K562 (cell line): ENCODE measurements around the gene HOXA5. TPM values are rescaled to one million over a fixed set of nuclear protein-coding genes. Genes with fewer than 3 reads are reported as not detected.

Experiments used
- ATAC-seq: fragments of 200-7000 bp; cut with Tn5 transposase; 3 replicates; pipeline ENCODE4 v1.9.1; 2020; ENCODE audit warnings: moderate library complexity
- BruUV-seq: library from RNA; stranded (reverse); fragments of 400-500 nt; replicated peaks from 2 replicates; lab custom pipeline; 2021; lab: Mats Ljungman, UMichigan
- CTCF ChIA-PET: fragments of 300-600 bp; formaldehyde crosslinking; extraction: SDS; loops from one replicate; lab custom pipeline; 2021; ENCODE audit warnings: low intra/inter-chr PET ratio; lab: Yijun Ruan, JAX
- POLR2A ChIA-PET: fragments of 300-600, 350-650 bp; sonication (Branson Sonifier 250); formaldehyde crosslinking; extraction: SDS; loops from one replicate; lab custom pipeline; 2021; ENCODE audit warnings: antibody characterized with exemption, inconsistent platforms; lab: Yijun Ruan, JAX
- DNase-seq, 4 experiments: peaks; one replicate each; pipeline versions ENCODE4 v3.0.0 to v3.0.0-alpha.2; 2011 to 2018; ENCODE audit warnings: low spot score in 3 of 4, mixed read lengths in 3 of 4; ENCODE audit errors: extremely low read depth in 1 of 4
- FAIRE-seq: peaks from 2 replicates; lab custom pipeline; 2011; peaks lifted over from hg19 to GRCh38; lab: Jason Lieb, UNC
- H2AFZ ChIP-seq: 2 replicates; pipeline ENCODE4 v1.6.0; 2011; ENCODE audit warnings: low read depth, low read length, control low read depth, inconsistent platforms
- H3K27ac ChIP-seq: fragments of 200-600 bp; 3 replicates; pipeline ENCODE4 v1.8.0; 2011; ENCODE audit warnings: low read depth, mild to moderate bottlenecking, control low read depth, inconsistent platforms, low read length, moderate library complexity, mixed read lengths; ENCODE audit errors: extremely low read depth
- H3K27me3 ChIP-seq, 2 experiments: fragments of 300-600 bp in 1 of 2; 2 replicates in 1 of 2; 3 replicates in 1 of 2; pipeline versions ENCODE4 v1.6.0 to v1.8.0; 2011; ENCODE audit warnings: inconsistent platforms in 2 of 2, low read length in 2 of 2, mild to moderate bottlenecking in 1 of 2, mixed read lengths in 1 of 2, moderate library complexity in 1 of 2; ENCODE audit not compliant: control insufficient read depth in 2 of 2, insufficient read depth in 2 of 2
- H3K36me3 ChIP-seq: fragments of 300-600 bp; 3 replicates; pipeline ENCODE4 v1.8.0; 2011; ENCODE audit warnings: mild to moderate bottlenecking, low read length, inconsistent platforms; ENCODE audit not compliant: control insufficient read depth, insufficient read depth
- H3K4me1 ChIP-seq, 2 experiments: fragments of 200-600 bp in 1 of 2; replicated peaks in 1 of 2; 2 replicates in 1 of 2; 3 replicates in 1 of 2; pipeline versions ENCODE4 v1.5.1 to v1.8.0; 2011; ENCODE audit warnings: inconsistent platforms in 2 of 2, low read length in 2 of 2, mild to moderate bottlenecking in 1 of 2, mixed read lengths in 1 of 2, moderate library complexity in 1 of 2; ENCODE audit not compliant: control insufficient read depth in 2 of 2, insufficient read depth in 2 of 2
- H3K4me2 ChIP-seq: 2 replicates; pipeline ENCODE4 v1.6.1; 2011; ENCODE audit warnings: low read length, control low read depth, inconsistent platforms, mixed read lengths; ENCODE audit not compliant: insufficient read depth
- H3K4me3 ChIP-seq: fragments of 200-600 bp; sonication (generic), shearing (Covaris generic); 2 replicates; pipeline ENCODE4 v1.5.1; 2016; ENCODE audit warnings: control low read depth, inconsistent platforms
- H3K79me2 ChIP-seq: fragments of 200-600 bp; 3 replicates; pipeline ENCODE4 v1.8.0; 2011; ENCODE audit warnings: low read length, inconsistent platforms; ENCODE audit not compliant: control insufficient read depth, insufficient read depth
- H3K9ac ChIP-seq, 2 experiments: 2 replicates each; pipeline versions ENCODE4 v1.6.0 to v1.6.1; 2011; ENCODE audit warnings: low read depth in 2 of 2, low read length in 2 of 2, control low read depth in 1 of 2, inconsistent platforms in 1 of 2, mild to moderate bottlenecking in 1 of 2, mixed read lengths in 1 of 2; ENCODE audit not compliant: insufficient read depth in 1 of 2
- H3K9me1 ChIP-seq: one replicate; pipeline ENCODE4 v1.6.0; 2011; ENCODE audit warnings: inconsistent platforms, mild to moderate bottlenecking, low read length, moderate library complexity; ENCODE audit not compliant: control insufficient read depth, insufficient read depth
- H3K9me3 ChIP-seq: replicated peaks from 2 replicates; pipeline ENCODE4 v1.5.1; 2011; ENCODE audit warnings: low read depth, low read length, inconsistent platforms; ENCODE audit not compliant: control insufficient read depth, insufficient read depth
- H4K20me1 ChIP-seq: replicated peaks from 2 replicates; pipeline ENCODE4 v1.6.1; 2011; ENCODE audit warnings: low read length, inconsistent platforms, mixed read lengths; ENCODE audit not compliant: control insufficient read depth, insufficient read depth
- ARID4B ChIP-seq: sonication (generic); formaldehyde crosslinking; IDR thresholded peaks from 2 replicates; pipeline ENCODE4 v1.8.0; 2022; ENCODE audit warnings: mild to moderate bottlenecking, missing genetic modification reagents
- CBX2 ChIP-seq: fragments of 200-600 bp; sonication (generic); IDR thresholded peaks from one replicate; pipeline ENCODE4 v1.6.1; 2012; ENCODE audit warnings: mild to moderate bottlenecking, low read length, inconsistent platforms; ENCODE audit not compliant: insufficient read depth, poor library complexity, severe bottlenecking
- PURB ChIP-seq: sonication (generic); formaldehyde crosslinking; IDR thresholded peaks from 2 replicates; pipeline ENCODE4 v1.9.0; 2021; ENCODE audit warnings: low read depth, mild to moderate bottlenecking, missing genetic modification reagents
- VEZF1 ChIP-seq: fragments of 200-800 bp; sonication (Bioruptor generic); IDR thresholded peaks from 2 replicates; pipeline ENCODE4 v1.6.1; 2017; ENCODE audit warnings: missing genetic modification characterization, missing compliant biosample characterization
- ZNF24 ChIP-seq: fragments of 450-650 bp; IDR thresholded peaks from 2 replicates; pipeline ENCODE4 v1.6.1; 2016
- WGBS: fragments of 100-300 bp; shearing (Covaris generic); methylation state at CpG from one replicate; pipeline ENCODE4 v1.1.6; 2016; ENCODE audit warnings: low coverage, mixed read lengths; ENCODE audit not compliant: insufficient coverage; ENCODE audit errors: missing lambda C conversion rate; 5-methylcytosine and 5-hydroxymethylcytosine counted together
- in situ Hi-C: fragments of 300-500 bp; cut with MboI; formaldehyde crosslinking; loops from 4 replicates; pipeline ENCODE4 v1.15.0; 2018; ENCODE audit warnings: inconsistent platforms, mixed read lengths
- intact Hi-C: fragments of 100-400 bp; cut with micrococcal nuclease; formaldehyde crosslinking; loops from 2 replicates; pipeline ENCODE4 v1.14.2; 2022
- polyA plus RNA-seq, 8 experiments: library from polyadenylated mRNA; depleted of rRNA in 4 of 8; stranded (reverse) in 5 of 8; unstranded in 3 of 8; fragments of >200 nt; fragmentation: Nextera tagmentation in 2 of 8; fragmentation: Illumina TruSeq in 1 of 8; extraction: Ambion mirVana in 2 of 8; extraction: Trizol in 1 of 8; gene quantifications; 2 replicates each; pipeline versions ENCODE4 v1.2.1 to v1.2.3, GENCODE V29; 2011 to 2014; ENCODE audit warnings: inconsistent platforms in 1 of 8, missing spikeins in 1 of 8
- total RNA-seq, 7 experiments: library from RNA; depleted of rRNA in 6 of 7; stranded (reverse); fragments of >200 nt in 6 of 7; fragmentation: Illumina TruSeq in 2 of 7; extraction: Trizol in 2 of 7; gene quantifications; 2 replicates each; pipeline versions ENCODE4 v1.2.1 to v1.2.3, GENCODE V29; 2011 to 2021; ENCODE audit warnings: low replicate concordance in 1 of 7
- TF ChIP-seq, protein P1 (sequence below): fragments of 450-650 bp; formaldehyde crosslinking; IDR thresholded peaks from 2 replicates; pipeline ENCODE4 v1.4.0; 2020; ENCODE audit warnings: mild to moderate bottlenecking, mixed read lengths

The HOXA5 gene
- total and polyA plus RNA-seq, 9 of the 15 experiments (the other 6 are each of a cell fraction or from before 2014, with no cell fraction given) = 0.13 TPM; not detected in 8

- H3K4me1 ChIP-seq = peaks cover 0 to 22% of the 10 kb centered on the region in 2 experiments; a peak in 2 of 5 replicates
- no peaks in the 10 kb centered on the region for H3K79me2 ChIP-seq
- peaks cover 53 to 84% of the 10 kb centered on the region in 2 experiments for H3K27me3 ChIP-seq
- FAIRE-seq (no peak), DNase-seq (no peak)
- POLR2A ChIA-PET = no interaction called here
- no peak within 1 kb of the TSS for H3K4me2 ChIP-seq
- peak; percentile 32; the same call in 1 of the 2 replicates for TF ChIP-seq VEZF1 (CRISPR knock-in tag)
- TF ChIP-seq CBX2 = no peak
- TF ChIP-seq, protein P1, sequence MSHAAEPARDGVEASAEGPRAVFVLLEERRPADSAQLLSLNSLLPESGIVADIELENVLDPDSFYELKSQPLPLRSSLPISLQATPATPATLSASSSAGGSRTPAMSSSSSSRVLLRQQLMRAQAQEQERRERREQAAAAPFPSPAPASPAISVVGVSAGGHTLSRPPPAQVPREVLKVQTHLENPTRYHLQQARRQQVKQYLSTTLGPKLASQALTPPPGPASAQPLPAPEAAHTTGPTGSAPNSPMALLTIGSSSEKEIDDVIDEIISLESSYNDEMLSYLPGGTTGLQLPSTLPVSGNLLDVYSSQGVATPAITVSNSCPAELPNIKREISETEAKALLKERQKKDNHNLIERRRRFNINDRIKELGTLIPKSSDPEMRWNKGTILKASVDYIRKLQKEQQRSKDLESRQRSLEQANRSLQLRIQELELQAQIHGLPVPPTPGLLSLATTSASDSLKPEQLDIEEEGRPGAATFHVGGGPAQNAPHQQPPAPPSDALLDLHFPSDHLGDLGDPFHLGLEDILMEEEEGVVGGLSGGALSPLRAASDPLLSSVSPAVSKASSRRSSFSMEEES (CRISPR knock-in tag) = peak; percentile 60
- TF ChIP-seq ARID4B = no peak
- TF ChIP-seq PURB (CRISPR knock-in tag) = no peak
- TF ChIP-seq ZNF24 = no peak
- TF ChIP-seq, all 486 proteins: peak for 2
- Histone ChIP-seq H4K20me1 (no peaks in the 10 kb centered on the region), H3K9ac (no peak within 1 kb of the TSS), H3K9me1 (no peaks in the 10 kb centered on the region), H3K9me3 (no peaks in the 10 kb centered on the region), H3K4me3 (no peak within 1 kb of the TSS), H3K36me3 (no peaks in the 10 kb centered on the region), H3K27ac (no peak within 1 kb of the TSS), H2AFZ (no peak within 1 kb of the TSS)
- CTCF ChIA-PET = no interaction called here
- BruUV-seq = no TSS peak
- intact Hi-C loops (no loop called here), in situ Hi-C loops (no loop called here)
- ATAC-seq = no peak
- 30% methylated on average over 35 of the region's 43 CpGs for WGBS
Measured at GRCh38 chr7:27185013-27185853, 41.8 kb upstream of the HOXA5 start, which contains the start of gene HOXA11. TSS of gene HOXA11 (minus strand) at chr7:27185232. CDS start at chr7:27185144, 88 bp downstream.
